ENCODE measurements around the gene EDNRA.

The EDNRA gene

GRCh38 chr4:147535124-147535523 is 54.2 kb downstream of the EDNRA start:
- TF ChIP-seq ZFX (IDR thresholded peaks at IDR 0.05), result no peak
- TF ChIP-seq CTCF (conservative IDR thresholded peaks at IDR 0.05), result no peak
- H3K27ac ChIP-seq, result no peak overlapping the region

GRCh38 chr4:147538711-147539110 is 57.8 kb downstream of the EDNRA start:
- H3K27ac ChIP-seq, result no peak overlapping the region
- TF ChIP-seq ZFX (IDR thresholded peaks at IDR 0.05), result no peak
- no peak for TF ChIP-seq CTCF (conservative IDR thresholded peaks at IDR 0.05)

- H3K27ac ChIP-seq, result no peak overlapping the region
- no peak for TF ChIP-seq ZFX (IDR thresholded peaks at IDR 0.05)
- TF ChIP-seq CTCF (conservative IDR thresholded peaks at IDR 0.05), result no peak
Observed at GRCh38 chr4:147539959-147540358, 59.1 kb downstream of the EDNRA start.

GRCh38 chr4:147542229-147542990 is 61.5 kb downstream of the EDNRA start:
- H3K27ac ChIP-seq, result no peak overlapping the region
- no peak for TF ChIP-seq ZFX (IDR thresholded peaks at IDR 0.05)
- TF ChIP-seq CTCF (conservative IDR thresholded peaks at IDR 0.05), result no peak

- H3K27ac ChIP-seq, result no peak overlapping the region
- TF ChIP-seq CTCF (conservative IDR thresholded peaks at IDR 0.05), result no peak
- TF ChIP-seq ZFX (IDR thresholded peaks at IDR 0.05), result no peak
Observed at GRCh38 chr4:147543034-147543433, 62.1 kb downstream of the EDNRA start.

- no peak for TF ChIP-seq CTCF (conservative IDR thresholded peaks at IDR 0.05)
- TF ChIP-seq ZFX (IDR thresholded peaks at IDR 0.05), result no peak
- no peak overlapping the region for H3K27ac ChIP-seq
Observed at GRCh38 chr4:147546349-147546748, 65.5 kb downstream of the EDNRA start.

- no peak overlapping the region for H3K27ac ChIP-seq
- TF ChIP-seq CTCF (conservative IDR thresholded peaks at IDR 0.05) (no peak), ZFX (IDR thresholded peaks at IDR 0.05) (no peak)
Observed at GRCh38 chr4:147547314-147548056, 66.6 kb downstream of the EDNRA start.
